Nephron progenitor cell (in vitro differentiated cells): ENCODE results near the gene ERP29.

Source experiments
- DNase-seq: peaks from one replicate; pipeline ENCODE4 v3.0.0; 2021
- H3K27ac Mint-ChIP-seq: 2 replicates; pipeline ENCODE4 v1.8.0; 2021; ENCODE audit warnings: mild to moderate bottlenecking, moderate library complexity, mixed read lengths
- H3K27me3 Mint-ChIP-seq: 2 replicates; pipeline ENCODE4 v1.8.0; 2021; ENCODE audit warnings: mild to moderate bottlenecking, low read depth, mixed read lengths; ENCODE audit not compliant: poor library complexity
- H3K36me3 Mint-ChIP-seq: 2 replicates; pipeline ENCODE4 v1.8.0; 2021; ENCODE audit warnings: low read depth, mixed read lengths
- H3K4me1 Mint-ChIP-seq: 2 replicates; pipeline ENCODE4 v1.8.0; 2021; ENCODE audit warnings: mixed read lengths
- H3K4me3 Mint-ChIP-seq: 2 replicates; pipeline ENCODE4 v1.8.0; 2021; ENCODE audit warnings: mild to moderate bottlenecking, moderate library complexity, mixed read lengths
- H3K9me3 Mint-ChIP-seq: 2 replicates; pipeline ENCODE4 v1.8.0; 2021; ENCODE audit warnings: mild to moderate bottlenecking, moderate library complexity, mixed read lengths
- TF ChIP-seq, protein P1 (sequence below): fragments of 200-600 bp; sonication (generic); IDR thresholded peaks from 2 replicates; pipeline ENCODE4 v1.5.0; 2021; ENCODE audit warnings: antibody characterized with exemption

Gene ERP29

DNA sequence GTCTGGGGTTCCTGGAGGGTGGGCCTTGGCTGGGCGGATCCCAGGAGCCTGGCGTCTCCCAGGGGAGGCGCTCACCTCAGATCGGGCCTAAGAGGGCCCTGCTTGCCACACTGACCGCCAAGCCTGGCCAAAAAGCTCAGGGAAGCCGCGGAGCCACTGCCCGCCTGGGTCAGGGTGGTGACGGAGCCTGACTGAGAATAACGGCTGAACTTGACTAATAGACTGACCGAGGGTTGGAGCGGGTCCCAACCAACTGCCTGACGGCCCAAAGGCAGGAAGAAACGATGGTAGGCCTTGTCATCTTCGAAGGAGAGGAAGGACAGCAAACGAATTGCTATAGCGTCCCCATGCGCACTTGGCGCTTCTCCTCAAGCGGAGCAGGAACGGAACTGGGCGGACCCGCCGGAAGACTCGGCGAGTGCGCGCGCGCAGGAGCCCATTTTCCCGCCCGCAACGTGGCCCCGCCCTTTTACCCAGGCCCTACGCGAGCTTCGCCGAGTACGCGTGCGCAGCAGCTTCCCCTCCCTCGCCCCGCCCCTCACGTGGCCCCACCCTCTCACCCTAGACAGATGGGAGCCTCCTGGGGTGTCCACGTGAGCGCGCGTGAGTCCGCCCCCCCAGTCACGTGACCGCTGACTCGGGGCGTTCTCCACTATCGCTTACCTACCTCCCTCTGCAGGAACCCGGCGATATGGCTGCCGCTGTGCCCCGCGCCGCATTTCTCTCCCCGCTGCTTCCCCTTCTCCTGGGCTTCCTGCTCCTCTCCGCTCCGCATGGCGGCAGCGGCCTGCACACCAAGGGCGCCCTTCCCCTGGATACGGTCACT is at the start of gene ERP29, which contains the start of gene TMEM116:
Gene ERP29 (plus strand): TSS at position 652 of the 826 bp plus-strand sequence. CDS start 40 bp downstream, at position 692.
Gene TMEM116 (minus strand): TSS at position 391 of the 826 bp plus-strand sequence. CDS start 7,895 bp downstream, outside the sequence.
- H3K9me3 Mint-ChIP-seq, result peaks cover 13% of the 10 kb centered on the region
- TF ChIP-seq, protein P1, sequence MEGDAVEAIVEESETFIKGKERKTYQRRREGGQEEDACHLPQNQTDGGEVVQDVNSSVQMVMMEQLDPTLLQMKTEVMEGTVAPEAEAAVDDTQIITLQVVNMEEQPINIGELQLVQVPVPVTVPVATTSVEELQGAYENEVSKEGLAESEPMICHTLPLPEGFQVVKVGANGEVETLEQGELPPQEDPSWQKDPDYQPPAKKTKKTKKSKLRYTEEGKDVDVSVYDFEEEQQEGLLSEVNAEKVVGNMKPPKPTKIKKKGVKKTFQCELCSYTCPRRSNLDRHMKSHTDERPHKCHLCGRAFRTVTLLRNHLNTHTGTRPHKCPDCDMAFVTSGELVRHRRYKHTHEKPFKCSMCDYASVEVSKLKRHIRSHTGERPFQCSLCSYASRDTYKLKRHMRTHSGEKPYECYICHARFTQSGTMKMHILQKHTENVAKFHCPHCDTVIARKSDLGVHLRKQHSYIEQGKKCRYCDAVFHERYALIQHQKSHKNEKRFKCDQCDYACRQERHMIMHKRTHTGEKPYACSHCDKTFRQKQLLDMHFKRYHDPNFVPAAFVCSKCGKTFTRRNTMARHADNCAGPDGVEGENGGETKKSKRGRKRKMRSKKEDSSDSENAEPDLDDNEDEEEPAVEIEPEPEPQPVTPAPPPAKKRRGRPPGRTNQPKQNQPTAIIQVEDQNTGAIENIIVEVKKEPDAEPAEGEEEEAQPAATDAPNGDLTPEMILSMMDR, result peak; percentile 52
- peak within 1 kb of the TSS; percentile 98 for H3K27ac Mint-ChIP-seq
- no peaks in the 10 kb centered on the region for H3K27me3 Mint-ChIP-seq
- peaks cover 45% of the 10 kb centered on the region for H3K36me3 Mint-ChIP-seq
- peak within 1 kb of the TSS; percentile 88 for H3K4me3 Mint-ChIP-seq
- H3K4me1 Mint-ChIP-seq, result peaks cover 43% of the 10 kb centered on the region
- peak; percentile 100 for DNase-seq

DNA sequence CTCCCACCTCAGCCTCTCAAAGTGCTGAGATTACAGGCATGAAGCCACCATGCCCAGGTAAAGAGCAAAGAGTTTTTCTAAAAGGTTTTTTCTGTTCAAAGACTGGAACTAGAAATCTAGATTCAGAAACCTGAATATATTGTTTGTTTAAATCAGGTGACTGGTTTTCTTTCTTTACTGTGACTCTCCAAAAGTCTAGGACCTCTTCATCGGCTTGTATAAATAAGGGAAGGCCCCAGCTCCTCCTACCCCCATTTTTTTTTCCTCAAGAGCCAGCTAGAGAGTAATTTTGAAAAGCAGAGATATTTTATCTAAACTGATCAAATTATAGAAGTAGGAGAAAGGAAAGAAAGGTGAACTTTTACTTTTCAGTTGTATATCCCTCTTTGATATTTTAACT is 48.3 kb upstream of the ERP29 start:
- peaks cover 62% of the 10 kb centered on the region for H3K36me3 Mint-ChIP-seq
- peaks cover 2% of the 10 kb centered on the region for H3K27me3 Mint-ChIP-seq
- no peak for DNase-seq
- H3K4me3 Mint-ChIP-seq, result no peak overlapping the region
- TF ChIP-seq, protein P1, result no peak
- H3K27ac Mint-ChIP-seq, result no peak overlapping the region
- no peaks in the 10 kb centered on the region for H3K4me1 Mint-ChIP-seq
- H3K9me3 Mint-ChIP-seq, result peaks cover 43% of the 10 kb centered on the region

DNA sequence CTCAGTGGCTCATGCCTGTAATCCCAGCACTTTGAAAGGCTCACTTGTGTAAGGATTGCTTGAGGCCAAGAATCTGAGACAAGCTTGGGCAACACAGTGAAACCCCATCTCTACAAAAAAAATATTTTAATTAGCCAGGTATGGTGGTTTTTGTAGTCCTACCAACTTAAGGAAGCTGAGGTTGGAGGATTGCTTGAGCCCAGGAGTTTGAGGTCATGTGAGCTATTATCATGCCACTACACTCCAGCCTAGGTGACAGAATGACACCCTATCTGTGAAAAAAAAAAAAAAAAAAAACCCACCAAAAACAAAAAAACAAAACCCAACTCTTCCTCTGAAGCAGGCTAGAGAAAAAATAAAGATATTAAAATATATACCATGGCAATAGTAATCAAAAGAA is 41.4 kb upstream of the ERP29 start:
- Mint-ChIP-seq H3K4me3 (no peak overlapping the region), H3K36me3 (peaks cover 49% of the 10 kb centered on the region), H3K4me1 (peaks cover 7% of the 10 kb centered on the region), H3K27ac (no peak overlapping the region), H3K9me3 (peaks cover 41% of the 10 kb centered on the region), H3K27me3 (no peaks in the 10 kb centered on the region)
- TF ChIP-seq, protein P1, result no peak
- no peak for DNase-seq

DNA sequence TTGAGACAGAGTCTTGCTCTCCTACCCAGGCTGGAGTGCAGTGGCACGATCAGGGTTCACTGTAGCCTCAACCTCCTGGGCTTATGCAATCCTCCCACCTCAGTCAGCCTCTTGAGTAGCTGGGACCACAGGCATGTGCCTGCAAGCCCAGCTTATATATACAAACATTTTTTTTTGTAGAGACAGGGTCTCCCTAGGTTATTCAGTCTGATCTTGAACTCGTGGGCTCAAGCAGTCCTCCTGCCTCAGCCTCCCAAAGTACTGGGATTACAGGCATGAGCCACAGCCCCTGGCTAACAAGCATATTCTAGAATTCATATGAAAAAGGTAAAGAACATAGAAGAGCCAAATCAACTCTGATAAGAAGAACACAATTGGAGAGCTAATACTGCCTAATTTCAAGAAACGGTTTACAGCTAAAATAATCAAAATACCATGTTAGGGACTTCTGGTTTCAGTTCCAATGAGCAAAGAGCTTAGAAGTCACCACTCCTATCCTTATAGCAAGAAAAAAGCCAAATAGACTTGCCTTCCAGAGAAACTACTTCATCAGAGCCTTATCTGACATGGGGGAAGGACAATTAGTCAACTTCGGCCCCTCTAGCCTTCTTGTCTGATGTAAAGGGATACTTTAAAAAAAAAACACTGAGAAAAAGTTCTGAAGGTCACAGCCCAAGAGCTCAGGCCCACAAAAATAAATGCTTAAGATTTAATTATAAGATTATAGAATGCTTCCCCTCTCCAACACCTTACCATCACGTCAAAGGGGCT is 37.9 kb upstream of the ERP29 start:
- TF ChIP-seq, protein P1, result no peak
- DNase-seq, result no peak
- Mint-ChIP-seq H3K9me3 (peaks cover 29% of the 10 kb centered on the region), H3K4me3 (no peak overlapping the region), H3K4me1 (peaks cover 7% of the 10 kb centered on the region), H3K27me3 (no peaks in the 10 kb centered on the region), H3K27ac (peak overlapping the region; percentile 94), H3K36me3 (peaks cover 46% of the 10 kb centered on the region)

DNA sequence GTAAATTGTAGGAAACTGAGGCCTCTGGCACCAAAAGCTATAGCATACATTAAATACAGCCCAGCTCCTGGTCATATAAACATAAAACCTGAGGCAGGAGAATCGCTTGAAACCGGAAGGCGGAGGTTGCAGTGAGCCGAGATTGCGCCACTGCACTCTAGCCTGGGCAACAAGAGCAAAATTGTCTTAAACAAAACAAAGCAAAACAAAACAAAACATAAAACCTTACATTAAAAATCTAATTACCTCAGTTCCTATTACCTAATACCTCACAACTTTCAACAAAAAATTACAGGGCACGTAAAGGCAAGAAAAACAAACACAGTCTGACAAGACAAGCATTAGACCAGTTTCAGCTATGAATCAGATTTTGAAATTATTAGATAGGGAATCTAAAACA is 36.9 kb upstream of the ERP29 start:
- Mint-ChIP-seq H3K4me3 (no peak overlapping the region), H3K9me3 (peaks cover 20% of the 10 kb centered on the region), H3K27ac (no peak overlapping the region), H3K4me1 (peaks cover 7% of the 10 kb centered on the region), H3K36me3 (peaks cover 38% of the 10 kb centered on the region), H3K27me3 (no peaks in the 10 kb centered on the region)
- no peak for DNase-seq
- TF ChIP-seq, protein P1, result no peak
